Stromal cell of bone marrow (primary cell): ENCODE results near the gene EIF3A.
"Not testable (repeated sequence)": the region's sequence is repeated elsewhere in the genome, so short reads cannot be mapped to it uniquely, and the experiment has no call there.

Experiments used
- DNase-seq: peaks from one replicate; pipeline ENCODE4 v3.0.0-alpha.2; 2012; ENCODE audit warnings: low read depth

The EIF3A gene

DNA sequence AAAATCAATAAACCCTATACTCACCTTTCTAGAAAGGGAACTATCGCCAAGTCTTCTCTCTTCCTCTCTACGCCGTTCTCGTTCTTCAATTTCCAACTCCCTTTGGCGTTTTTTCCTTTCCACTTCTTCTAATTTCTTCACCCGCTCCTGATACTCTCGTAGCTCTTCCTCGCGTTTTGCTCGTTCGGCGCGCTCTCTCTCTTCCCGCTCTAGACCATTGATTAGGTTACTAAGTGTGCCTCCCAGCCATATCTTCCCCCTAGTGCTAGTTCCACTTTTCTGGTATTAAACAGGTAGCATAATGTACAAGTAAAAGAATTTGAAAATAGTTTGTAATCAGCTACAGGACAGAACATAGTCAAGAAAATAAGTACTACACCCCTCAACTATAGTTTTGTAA is 30.8 kb downstream of the EIF3A start:
- DNase-seq = no peak

DNA sequence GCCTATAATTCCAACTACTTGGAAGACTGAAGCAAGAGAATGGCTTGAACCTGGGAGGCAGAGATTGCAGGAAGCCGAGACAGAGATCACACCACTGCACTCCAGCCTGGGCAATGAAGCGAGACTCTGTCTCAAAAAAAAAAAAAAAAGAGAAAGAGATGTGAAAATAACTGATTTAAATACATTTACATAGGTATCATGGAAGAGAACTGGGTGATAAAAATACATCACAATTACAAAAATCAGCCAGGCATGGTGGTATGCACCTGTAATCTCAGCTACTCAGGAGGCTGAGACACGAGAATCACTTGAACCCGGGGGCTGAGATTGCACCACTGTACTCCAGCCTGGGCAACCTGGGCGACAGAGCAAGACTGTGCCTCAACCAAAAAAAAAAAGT is 31.3 kb downstream of the EIF3A start:
- no peak for DNase-seq

DNA sequence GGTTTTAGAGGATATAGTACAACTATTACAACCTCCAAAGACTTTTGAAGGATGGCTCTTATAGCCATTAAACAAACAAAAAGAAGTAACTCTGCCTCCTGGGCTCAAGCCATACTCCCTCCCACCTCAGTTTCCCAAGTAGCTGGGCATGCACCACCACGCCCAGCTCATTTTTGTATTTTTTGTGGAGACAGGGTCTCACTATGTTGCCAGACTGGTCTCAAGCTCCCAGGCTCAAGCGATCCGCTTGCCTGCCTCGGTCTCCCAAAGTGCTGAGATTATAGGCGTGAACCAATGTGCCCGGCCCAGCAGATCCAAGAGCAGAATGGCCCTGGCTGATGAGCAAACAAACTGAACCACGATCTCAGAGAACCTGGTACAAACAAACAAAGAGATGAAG is 35.1 kb downstream of the EIF3A start:
- DNase-seq = no peak

DNA sequence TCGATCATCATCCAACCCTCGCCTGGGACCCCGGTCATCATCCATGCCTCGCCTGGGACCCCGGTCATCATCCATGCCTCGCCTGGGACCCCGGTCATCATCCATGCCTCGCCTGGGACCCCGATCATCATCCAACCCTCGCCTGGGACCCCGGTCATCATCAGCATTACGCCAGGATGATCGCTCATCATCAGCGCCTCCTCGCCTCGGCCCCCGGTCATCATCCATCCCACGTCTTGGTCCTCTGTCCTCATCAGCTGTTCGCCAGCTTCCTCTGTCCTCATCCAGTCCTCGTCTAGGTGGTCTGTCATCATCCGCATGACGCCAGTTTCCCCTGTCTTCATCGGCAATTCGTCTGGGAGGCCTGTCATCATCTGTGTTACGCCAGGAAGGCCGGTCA is 38.4 kb downstream of the EIF3A start:
- no peak for DNase-seq

DNA sequence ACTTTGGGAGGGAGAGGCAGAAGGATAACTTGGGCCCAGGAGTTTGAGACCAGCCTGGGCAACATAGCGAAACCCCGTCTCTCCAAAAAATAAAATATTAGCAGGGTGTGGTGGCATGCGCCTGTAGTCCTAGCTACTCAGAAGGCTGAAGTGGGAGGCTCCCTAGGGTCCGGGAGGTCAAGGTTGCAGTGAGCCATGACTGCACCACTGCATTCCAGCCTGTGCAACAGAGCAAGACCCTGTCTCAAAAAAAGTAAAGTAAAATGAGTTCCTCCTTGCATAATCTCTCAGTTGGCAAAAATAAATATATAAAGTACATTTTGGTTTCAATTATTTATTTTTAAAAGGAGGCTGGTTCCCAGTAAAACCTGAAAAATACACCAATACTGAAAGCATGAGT is 39.3 kb downstream of the EIF3A start:
- no peak for DNase-seq

DNA sequence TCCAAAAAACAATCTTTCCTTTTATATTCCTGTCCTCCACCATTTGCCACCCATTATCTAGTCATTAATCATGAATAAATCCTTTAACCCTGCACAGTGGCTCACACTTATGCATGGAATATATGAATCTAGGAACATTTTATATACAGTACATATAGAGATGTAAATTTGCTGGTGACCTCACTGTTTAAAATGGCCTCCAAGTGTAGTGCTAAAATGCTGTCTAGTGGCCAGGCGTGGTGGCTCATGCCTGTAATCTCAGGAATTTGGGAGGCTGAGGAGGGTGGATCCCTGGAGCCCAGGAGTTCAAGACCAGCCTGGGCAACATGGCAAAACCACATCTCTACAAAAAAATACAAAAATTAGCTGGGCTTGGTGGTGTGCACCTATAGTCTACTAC is 41.5 kb downstream of the EIF3A start:
- DNase-seq = no peak

DNA sequence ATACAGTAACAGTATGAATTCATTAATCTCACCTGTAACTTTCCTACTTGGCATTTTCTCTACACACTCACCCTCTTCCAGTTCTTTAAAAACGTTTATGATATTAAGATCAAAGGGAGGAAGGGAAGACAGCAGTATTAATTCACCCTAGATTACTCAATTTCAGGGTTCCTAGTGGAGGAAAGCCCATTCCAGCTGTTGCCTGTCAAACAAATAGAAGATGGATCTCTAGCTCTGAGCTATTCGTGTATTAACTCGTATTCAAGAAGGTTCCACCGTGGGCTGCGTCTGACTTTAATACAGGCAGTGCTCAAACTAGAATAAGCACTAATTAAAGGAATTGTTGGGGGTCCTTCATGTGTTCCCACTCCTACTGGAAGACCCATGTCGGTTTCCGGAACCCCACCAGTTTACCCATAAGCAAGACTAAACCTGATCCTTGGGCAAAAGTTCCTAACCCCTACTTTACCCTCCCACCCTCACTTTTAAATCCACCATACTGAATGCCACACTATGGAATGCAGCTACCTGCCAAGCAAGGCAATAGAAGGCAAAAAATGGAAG is 49.0 kb downstream of the EIF3A start:
- DNase-seq = no peak

DNA sequence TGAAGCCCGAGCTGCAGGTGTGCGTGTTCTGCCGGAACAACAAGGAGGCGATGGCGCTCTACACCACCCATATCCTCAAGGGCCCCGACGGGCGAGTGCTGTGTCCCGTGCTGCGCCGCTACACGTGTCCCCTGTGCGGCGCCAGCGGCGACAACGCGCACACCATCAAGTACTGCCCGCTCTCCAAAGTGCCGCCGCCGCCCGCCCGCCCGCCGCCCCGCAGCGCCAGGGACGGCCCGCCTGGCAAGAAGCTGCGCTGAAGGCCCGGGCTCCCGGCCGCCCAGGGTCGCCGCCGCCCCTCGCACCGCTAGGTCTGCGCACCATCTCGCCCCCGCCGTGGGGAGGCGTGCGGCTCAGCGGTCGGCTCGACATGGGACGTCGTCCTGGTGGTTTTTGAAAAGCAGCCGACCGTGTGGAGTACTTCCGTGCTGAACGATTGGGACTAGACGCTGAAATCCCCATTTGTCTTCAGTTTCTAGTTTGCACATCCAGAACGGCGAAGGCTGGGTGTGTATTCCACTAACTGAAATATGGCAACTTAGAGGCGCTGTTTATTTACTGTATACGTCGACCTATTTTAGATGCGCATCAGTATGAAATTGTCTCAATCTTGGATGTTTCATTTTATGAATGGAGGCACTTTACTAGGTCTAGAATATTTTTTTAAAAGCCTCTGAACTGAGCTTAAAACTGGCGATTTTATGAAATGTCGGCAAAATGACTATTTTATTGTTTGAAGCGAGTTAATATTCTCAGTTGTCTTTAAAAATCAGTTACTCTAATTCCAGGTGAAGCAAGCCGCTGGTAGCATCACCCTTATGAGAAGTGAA is 50.0 kb downstream of the EIF3A start:
- DNase-seq = no peak

DNA sequence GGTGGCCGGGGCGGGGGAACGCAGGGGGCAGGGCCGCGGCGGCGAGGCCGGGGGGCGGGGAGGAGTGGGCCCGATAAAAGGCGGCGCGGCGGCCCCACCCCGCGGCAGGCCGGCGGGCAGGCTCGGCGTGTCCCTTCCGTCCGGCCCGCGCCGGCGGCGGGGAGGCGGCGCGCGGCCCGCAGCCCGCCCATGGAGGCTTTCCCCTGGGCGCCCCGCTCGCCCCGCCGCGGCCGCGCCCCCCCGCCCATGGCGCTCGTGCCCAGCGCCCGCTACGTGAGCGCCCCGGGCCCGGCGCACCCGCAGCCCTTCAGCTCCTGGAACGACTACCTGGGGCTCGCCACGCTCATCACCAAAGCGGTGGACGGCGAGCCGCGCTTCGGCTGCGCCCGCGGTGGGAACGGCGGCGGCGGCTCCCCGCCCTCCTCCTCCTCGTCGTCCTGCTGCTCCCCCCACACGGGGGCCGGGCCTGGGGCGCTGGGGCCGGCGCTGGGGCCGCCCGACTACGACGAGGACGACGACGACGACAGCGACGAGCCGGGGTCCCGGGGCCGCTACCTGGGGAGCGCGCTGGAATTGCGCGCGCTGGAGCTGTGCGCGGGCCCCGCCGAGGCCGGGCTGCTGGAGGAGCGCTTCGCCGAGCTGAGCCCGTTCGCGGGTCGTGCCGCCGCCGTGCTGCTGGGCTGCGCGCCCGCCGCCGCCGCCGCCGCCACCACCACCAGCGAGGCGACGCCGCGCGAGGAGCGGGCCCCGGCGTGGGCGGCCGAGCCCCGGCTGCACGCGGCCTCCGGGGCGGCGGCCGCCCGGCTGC is 50.8 kb downstream of the EIF3A start, which contains the start of gene NANOS1:
TSS of gene NANOS1 (plus strand) at position 102 of the 808 bp plus-strand sequence. CDS start at position 190, 88 bp downstream.
- DNase-seq = no peak

DNA sequence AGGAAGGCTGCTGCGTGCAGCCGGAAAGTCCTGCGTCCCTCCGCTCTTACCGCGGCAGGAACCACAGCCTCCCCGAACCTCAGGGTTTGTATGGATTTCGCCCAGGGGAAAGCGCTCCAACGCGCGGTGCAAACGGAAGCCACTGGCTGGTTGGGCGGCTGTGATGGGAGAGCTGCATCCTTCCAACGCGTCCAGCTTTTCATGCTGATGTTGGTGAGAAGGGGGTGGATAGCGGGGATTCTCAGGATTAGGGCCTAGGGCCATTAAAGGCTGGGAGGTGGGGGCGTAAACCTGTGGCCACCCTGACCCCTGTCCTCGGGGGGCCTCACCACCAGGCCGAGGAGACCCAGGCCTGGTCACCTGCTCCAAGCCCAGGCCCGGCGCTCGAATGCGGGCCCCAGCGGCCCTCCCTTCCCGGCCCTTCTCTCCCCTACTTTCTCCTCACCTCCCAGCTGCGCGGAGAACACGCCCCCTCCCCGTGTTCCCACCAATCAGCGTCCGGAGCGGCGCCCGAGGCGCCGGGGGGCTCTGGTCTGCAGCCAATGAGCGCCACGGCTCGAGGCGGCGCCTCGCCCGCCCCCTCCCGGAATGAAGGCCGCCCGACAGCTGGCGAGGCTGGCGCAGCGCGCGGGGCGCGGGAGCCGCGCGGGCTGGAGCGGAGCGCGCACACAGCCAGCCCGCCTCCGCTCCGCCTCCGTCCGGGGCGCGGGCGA is 51.6 kb downstream of the EIF3A start:
- peak; percentile 50 for DNase-seq

DNA sequence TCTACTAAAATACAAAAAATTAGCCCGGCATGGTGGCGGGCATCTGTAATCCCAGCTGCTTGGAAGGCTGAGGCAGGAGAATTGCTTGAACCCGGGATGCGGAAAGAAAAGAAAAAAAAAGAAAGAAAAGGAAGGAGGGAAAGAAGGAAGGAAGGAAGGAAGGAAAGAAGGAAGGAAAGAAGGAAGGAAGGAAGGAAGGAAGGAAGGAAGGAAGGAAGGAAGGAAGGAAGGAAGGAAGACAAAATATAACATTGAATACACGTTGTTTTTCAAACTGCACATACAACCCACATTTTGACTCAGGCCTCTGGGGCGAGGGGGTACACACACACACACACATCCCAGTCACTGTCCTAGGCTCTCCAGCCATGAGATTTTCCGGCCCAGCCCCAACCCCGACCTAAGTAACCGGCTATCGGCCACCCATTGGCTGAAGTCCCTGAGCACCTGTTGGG is 52.1 kb downstream of the EIF3A start:
- DNase-seq = not testable (repeated sequence)

DNA sequence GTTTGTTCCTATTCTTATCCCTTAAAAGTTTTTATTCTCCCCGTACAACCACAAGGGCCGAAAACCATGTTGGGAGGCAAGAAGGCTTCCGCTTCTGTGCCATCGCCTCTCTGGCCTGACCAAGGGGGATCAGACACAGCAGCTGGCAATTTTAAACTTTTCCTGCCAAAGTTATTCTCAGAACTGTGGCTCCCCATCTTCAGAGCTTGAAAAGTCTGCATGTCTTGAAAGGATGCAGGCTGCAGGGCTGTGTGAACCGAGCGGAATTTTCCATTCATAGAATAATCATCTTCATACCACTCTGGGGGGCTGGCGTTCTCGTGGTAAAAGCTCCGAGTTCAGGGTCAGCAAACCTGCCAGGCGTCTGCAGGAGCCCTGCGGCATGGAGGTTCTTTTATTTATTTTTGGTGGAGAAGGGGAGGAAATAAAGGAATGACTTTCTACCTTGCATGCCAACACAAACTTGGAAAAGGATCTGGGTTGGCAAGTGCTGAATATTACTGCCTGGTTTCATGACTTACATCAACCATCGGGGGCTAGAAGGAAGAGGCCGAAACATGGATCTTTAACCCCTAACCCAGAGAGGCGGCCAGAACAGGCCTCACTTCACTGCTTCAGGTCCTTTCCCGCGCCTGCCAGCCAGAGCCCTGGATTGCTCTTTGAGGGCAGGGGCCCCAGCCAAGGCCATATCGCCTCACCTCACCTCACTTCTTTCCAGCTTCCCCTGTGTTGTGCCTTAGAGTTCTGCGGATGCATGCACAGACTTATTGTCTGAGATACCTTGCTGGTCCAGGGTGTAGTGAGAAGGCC is 54.1 kb downstream of the EIF3A start:
- no peak for DNase-seq

DNA sequence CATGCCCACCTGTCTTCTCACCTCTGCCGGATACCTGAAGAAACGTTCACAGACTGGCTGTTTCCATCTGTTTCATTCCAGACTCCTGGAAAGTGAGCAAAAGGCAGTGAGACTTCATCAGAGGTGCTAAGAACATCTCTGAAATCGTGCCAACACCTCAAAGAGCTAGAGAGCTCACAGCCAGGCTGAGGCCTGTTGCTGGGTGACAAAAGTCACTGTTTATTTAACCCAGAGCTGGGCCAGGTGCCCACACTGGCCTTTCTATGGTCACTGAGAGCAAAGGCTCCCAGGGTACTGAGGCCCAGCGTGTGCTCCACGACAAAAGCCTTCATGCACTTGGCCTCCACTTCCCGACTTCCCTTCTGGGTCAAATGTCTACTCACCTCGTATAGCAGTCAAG is 54.8 kb downstream of the EIF3A start:
- no peak for DNase-seq

DNA sequence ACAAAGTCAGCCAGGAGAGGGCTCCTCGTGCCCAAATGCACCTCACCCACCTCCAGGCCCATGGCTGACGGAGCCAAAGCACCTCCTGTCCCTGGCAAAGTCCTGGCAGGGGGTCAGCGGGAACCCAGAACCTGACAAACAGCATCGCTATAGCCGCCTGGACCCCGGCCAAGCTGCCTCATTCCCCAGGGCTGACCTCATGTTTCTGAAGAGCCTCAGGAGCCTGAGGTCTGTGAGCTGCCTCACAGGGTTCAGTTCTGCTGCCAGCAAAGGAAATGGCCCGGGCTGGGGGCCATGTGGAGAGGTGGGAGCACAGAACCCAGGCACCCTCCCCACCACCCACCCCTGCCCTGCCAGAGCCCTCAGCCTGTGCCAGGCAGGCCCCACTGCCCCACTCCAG is 55.3 kb downstream of the EIF3A start:
- DNase-seq = no peak

DNA sequence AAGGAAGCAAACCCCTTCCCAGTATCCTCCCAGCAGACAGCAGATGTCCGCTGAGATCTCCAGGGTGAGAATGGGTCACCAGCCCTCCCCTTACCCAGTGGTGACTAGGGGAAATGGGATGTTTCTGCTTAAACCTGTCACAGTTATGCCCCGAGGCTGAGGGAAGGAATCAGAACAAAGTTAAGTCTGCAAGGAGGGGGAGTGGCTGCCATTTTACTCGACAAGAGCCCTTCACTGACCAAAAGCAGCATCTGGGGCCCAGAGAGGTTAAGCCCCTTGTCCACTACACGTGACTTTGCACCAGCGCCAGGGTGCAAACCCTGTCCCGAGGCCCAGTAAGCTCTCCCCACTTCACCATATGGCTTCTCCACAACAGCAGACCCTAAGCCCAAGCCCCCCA is 55.7 kb downstream of the EIF3A start:
- no peak for DNase-seq

DNA sequence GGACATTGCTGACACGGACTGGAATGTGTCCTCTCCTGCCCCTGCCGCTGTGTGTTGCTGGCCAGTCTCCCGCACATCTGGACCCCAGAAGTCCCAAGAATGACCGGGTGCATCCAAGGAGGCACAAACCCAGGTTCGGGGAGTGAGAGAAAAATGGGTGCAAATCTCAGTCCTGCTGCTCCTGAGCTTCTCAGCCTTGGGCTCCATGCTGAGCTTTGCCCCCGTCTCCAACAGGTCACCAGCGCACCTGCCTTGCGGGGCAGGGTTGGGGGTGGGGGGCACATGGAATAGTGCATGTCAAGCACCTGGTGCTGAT is 57.1 kb downstream of the EIF3A start:
- DNase-seq = no peak

DNA sequence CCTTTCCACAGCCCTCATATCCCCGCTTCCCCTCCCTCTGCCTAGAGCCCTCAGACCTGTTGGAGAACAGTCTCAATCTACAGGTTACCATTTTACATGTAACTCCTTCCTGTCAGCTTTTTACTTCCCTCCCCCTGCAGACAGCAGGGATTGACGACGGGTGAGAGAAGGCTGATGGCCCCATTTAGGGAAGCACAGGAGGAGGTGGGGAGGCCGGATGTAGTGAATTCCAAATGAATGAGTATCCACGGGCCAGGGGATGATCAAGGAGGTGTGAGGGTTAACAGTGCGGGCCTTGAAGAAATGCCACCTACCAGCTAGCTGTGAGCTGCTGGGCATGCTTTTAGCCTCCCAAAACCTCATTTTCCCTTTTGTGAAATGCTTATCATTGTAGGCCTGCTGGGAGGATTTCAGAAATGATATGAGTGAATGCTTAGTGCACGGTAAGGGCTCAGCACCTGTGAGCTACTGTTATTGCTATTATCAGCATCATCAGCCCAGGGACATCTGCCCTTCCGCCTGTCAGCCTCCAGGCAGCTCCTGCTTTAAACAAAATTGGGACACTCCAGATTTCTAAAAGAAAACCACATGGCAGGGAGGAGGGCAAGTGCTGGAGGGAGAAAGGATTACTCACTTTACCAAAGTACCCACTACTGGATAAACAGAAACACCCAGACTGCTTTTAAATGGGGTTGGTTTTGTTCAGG is 57.6 kb downstream of the EIF3A start:
- peak; percentile 40 for DNase-seq

DNA sequence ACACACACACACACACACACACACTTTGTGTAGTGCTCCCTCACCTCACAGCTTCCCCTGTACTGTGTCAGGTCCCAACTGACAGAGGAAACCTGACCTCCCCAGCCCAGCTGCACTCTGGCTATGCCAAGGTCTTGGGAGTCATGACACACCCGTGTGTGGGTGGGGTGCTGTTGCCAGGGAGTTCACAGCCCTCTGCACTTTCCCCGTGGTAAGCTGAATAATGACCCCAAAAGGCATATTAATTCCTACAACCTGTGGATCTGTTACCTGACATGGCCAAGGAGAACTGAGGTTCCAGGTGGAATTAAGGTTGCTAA is 60.0 kb downstream of the EIF3A start:
- no peak for DNase-seq

DNA sequence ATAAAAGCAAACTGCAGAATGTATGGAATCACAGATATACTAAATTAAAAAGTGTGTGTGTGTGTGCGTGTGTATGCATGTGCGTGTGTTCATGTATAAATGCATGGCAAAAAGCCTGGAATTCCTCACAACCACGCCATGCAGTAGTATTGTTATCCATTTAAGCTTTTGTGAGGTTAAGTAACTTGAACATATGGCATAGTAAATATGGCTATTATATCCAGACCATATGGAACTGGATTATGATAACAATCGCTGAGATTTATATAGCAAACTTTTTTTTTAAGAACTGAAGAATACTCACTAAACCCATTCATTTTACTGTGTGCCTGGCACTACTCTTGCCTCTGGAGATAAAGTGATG is 73.4 kb downstream of the EIF3A start:
- no peak for DNase-seq

DNA sequence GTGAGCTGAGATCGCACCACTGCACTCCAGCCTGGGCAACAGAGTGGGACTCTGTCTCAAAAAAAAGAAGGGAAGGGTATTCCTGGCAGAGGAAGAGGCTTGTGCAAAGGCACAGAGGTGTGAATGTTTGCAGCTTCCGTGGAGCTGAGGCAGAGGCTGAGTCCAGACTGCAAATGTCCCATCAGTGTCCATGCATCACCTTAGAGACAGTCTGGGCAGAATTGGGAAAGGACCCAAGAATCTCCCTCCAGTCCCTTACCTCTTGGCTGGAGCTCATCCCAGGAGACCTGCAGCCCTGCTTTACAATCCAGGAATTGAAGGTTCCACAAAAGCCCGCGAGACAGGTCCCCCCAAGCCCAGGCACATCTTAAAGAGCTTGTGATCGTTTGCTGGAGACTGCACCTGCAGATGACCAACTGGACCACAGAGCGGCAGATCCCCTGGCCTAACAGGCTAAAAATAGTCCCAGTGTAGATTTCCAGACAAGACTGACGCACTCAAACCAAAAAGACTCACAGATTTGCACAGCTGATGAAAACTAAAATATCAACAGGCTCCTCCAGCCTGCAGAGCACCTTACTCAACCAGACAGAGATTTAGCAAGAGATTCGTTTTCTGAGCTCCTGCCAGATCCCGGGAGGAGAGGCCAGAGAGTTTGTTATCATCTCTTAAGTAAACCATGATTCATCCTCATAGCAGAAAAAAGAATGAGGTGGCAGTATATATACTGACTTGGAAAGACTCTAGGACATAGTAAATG is 74.0 kb downstream of the EIF3A start:
- peak; percentile 97 for DNase-seq
